HG03039 (cell line): ENCODE data around the gene CSF2.

ENCODE experiments used
- ATAC-seq: cut with Tn5 transposase; IDR thresholded peaks from one replicate; pipeline ENCODE4 v1.9.1; 2021; ENCODE audit warnings: mild to moderate bottlenecking, moderate library complexity; ENCODE audit not compliant: unreplicated experiment

The CSF2 gene

DNA sequence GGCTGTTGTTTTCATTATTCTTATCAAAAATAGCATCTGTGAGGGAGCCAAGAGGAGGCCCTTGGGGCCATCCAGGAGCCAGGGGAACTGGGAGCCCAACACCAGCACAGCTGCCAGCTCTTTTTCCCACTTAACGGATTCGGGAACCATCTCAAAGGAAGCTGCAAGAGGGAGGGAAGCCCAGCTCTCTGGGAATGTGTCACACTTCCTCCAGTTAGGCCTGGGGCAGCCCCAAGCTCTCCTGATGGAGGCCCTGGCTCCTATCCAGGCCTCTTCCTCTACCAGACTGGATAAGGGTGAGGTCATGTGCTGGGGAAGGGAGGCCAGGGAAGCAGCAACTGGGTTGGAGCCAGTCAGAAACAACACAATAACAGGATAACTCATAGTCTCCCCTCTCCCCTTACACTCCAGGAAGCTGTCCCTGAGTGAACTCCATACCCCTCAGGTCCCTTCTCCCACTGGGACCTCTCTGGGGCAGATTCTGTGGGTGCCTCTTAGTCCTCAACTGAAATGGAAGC lies 12.7 kb downstream of the CSF2 start:
- ATAC-seq: no peak

- no peak for ATAC-seq
Measured at GRCh38 chr5:132087176-132087575, 13.6 kb downstream of the CSF2 start.

DNA sequence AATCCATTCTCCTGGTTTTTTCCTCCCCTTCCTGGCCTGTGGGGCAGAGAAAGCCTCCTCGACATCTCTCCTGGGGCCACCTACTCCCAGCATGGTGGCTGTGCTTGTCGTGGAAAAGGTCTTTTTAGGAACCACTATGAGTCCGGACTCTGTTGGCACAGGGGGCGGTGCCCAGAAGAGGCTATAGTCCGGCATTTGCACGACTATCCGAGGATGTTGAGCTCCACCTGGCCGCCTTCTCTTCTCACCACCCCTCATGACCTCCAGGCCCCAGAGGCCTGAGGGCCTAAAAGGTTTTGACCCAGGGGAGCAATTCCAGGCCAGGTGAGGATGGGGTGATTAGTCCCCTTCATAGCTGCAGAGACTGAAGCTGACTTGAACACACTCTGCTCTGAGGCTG lies 14.1 kb downstream of the CSF2 start:
- no peak for ATAC-seq

- no peak for ATAC-seq
Measured at GRCh38 chr5:132089363-132089762, 15.8 kb downstream of the CSF2 start.

DNA sequence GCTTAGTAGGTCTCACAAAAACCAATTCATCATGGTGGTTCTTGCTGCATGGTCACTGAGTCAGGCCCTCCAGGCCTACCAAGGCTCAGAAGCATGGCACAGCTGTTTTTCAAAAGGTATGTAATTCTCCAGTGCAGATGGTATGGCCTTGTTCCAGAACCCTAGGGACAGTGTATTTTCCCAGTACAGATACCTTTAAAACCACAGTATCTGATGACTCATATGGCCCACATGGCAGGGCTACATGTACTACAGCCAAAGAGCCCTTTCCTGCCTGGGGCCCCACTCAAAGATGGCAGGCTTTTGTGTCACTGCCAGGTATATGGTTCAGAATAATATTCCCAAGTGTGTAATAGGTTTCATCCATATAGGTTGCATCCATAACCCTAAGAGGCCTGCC lies 16.5 kb downstream of the CSF2 start:
- no peak for ATAC-seq

- no peak for ATAC-seq
Measured at GRCh38 chr5:132093271-132093670, 19.7 kb downstream of the CSF2 start.

- no peak for ATAC-seq
Measured at GRCh38 chr5:132094393-132095076, 20.9 kb downstream of the CSF2 start.

GRCh38 chr5:132095077-132095410 lies 21.5 kb downstream of the CSF2 start:
- ATAC-seq: no peak

DNA sequence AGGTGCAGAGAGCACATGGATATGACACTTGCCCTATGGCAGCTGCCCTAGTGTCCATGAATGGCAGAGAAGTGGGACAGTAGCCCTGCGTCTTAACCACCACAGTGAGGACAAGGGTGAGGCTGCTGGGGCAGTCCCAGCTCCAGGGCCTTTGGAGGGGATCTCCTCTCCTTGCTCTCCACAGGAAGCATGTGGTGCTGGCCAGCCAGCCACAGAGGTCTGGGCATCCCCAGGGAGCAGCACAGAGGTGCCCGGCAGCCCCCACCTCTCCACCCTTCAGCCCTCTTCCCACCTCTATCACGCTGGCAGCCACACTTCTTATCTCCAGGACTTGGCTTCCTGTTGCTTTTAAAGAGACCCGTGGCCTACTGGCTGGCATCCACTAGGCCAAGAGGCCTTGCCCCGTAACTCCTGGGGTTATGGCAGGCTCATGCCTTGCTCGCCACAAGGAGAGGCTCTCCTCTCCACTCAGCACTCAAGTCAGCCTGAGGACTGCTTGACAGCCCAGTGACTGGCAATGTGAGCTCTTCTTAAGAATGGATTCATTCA lies 21.9 kb downstream of the CSF2 start:
- no peak for ATAC-seq

GRCh38 chr5:132096904-132097303 lies 23.3 kb downstream of the CSF2 start:
- ATAC-seq: no peak

DNA sequence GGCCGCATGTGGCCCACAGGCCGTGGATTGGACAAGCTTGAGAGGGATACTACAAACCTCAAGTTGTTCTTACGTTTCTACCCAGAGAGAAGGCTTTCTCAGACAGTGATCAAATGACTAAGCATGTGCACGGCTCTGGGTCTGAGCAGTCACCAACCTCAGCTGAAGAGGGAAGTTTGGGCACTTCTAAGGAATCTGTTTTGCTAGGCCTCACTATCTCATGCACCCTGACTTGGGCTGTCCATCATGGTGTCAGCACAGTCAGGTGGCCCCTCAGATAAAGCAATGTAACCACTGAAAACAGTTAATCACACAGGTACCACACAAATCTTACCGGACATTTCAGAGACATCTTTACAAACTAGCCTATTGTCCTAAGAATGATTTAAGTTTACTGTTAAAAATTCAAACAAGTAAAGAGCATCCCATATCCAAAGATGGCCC lies 24.6 kb downstream of the CSF2 start:
- peak; percentile 33 for ATAC-seq

- ATAC-seq: no peak
Measured at GRCh38 chr5:132098621-132099020, 25.0 kb downstream of the CSF2 start.

DNA sequence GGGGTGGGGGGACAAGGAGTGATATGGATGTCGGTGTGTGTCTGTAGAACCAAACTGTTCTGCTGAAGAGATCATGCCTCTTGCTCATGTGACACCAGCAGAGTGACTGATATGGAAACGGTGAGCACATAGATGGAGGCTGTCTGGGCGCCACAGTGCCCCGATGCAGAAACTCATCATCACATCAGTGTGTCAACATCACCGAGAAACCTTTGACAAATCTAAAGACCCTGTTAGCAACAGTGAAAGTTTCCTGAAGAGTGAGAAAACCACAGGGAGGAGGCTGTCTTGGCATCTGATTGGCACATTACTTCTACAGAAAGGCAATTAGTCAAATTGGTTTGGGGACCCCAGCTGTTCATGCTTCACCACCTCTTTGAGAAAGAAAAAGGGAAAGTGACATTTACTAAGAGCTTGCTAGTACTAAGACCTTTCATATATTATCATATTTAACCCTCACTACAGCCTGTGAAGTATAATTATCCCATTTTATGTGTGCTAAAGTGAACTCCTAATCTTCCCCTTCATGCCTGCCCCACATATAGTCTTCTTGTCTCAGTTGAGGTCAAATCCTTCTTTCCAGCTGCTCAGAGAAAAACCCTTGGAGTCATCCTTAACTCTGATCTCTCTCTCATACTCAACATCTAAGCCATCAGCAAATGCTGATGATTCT lies 25.6 kb downstream of the CSF2 start:
- peak; percentile 32 for ATAC-seq

DNA sequence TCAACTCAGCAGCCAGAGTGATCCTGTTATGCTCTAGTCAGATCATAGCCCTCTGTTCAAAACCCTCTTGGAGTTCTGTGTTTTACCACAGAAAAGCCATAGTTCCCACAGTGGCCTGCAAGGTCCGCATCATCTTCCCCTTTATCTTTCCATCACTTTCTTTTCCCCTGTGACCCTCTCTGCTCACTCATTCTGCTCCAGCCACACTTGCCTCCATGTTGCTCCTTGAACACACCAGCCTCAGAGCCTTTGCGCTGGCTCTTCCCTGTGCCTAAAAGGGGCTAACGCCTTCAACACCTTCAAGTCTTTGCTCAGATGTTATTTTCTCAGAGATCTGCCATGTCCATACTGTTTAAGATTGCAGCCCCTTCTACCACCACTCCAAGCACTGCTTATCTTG lies 26.3 kb downstream of the CSF2 start:
- ATAC-seq: no peak

- ATAC-seq: peak; percentile 26
Measured at GRCh38 chr5:132100672-132101261, 27.2 kb downstream of the CSF2 start.

GRCh38 chr5:132101385-132101880 lies 27.8 kb downstream of the CSF2 start:
- ATAC-seq: no peak

DNA sequence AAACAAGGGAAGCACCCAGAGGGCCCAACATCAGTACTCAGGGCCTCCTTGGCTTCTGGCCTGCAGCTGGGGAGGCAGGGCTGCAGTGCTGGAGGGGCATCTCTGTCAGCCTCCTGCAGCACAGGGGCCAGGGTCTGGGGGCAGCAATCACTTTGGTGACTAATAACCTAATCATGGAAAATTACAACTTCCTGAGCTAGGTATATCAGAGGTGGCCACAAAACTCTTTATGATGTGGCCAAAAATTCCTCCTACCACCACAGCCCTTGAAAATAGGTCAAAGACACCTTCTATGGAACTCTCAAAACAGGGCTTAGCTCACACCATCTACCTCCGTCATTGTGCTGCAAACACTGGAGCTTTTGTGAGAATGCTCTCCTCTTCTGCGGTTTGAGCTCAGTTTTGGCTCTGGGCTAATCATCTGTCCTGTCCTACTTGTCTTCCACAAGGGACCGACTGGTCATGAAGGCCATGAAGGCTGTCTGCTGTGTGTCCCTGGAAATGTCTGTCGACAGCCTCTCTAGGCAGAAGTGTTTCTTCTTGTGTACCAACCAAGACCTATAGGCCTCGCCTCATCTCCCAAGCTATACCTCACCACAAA lies 28.6 kb downstream of the CSF2 start:
- ATAC-seq: no peak

- ATAC-seq: no peak
Measured at GRCh38 chr5:132102944-132103331, 29.3 kb downstream of the CSF2 start.

- peak; percentile 57 for ATAC-seq
Measured at GRCh38 chr5:132103332-132103951, 29.9 kb downstream of the CSF2 start.

GRCh38 chr5:132103969-132104391 lies 30.4 kb downstream of the CSF2 start:
- peak; percentile 3 for ATAC-seq

DNA sequence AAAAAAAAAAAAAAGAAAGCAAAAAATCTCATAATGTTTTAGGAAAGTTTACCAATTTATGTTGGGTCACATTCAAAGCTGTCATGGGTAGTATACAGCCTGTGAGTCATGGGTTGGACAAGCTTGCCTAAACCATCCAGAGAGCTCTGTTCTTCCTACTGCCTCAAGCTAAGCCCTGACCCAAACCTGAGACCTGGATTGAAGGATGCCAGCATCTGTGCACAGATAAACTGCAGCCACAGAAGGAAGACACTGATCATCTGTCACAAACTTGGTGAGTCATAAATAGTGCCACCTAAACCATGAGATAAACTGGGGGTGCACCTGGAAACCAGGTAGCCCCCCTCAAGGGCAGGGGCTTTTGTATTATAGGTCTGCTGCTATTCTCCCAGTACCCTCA lies 31.0 kb downstream of the CSF2 start:
- ATAC-seq: no peak
